Thyroid gland (tissue), 4 donors: ENCODE data around the gene ITPKB. TPM values are rescaled to one million over a fixed set of nuclear protein-coding genes. Genes with fewer than 3 reads are reported as not detected.
A peak's percentile ranks its signal among the peaks of the same experiment; 100 is the strongest.

ENCODE experiments used
- DNase-seq, 2 donors: peaks; one replicate each; pipeline ENCODE4 v3.0.0-alpha.2; 2019
- H3K27ac ChIP-seq, 3 donors: fragments of 200-600 bp; sonication (generic); 1 replicate in 2 of 3; 2 replicates in 1 of 3; pipeline ENCODE4 v1.5.1; 2016 to 2019; ENCODE audit warnings: mild to moderate bottlenecking in 1 of 3, moderate library complexity in 1 of 3
- H3K27me3 ChIP-seq: fragments of 200-600 bp; sonication (generic); one replicate; pipeline ENCODE4 v1.5.1; 2019
- H3K36me3 ChIP-seq, 2 donors: fragments of 200-600 bp; sonication (generic); one replicate each; pipeline ENCODE4 v1.5.1; 2016 to 2019
- H3K4me1 ChIP-seq, 2 donors: fragments of 200-600 bp; sonication (generic); one replicate each; pipeline ENCODE4 v1.5.1; 2017 to 2019
- H3K4me3 ChIP-seq, 3 donors: fragments of 200-600 bp; sonication (generic); replicated peaks in 1 of 3; 1 replicate in 2 of 3; 2 replicates in 1 of 3; pipeline ENCODE4 v1.5.1; 2016; ENCODE audit warnings: mild to moderate bottlenecking in 1 of 3
- H3K9me3 ChIP-seq: fragments of 200-600 bp; sonication (generic); one replicate; pipeline ENCODE4 v1.5.1; 2017
- CTCF ChIP-seq, 6 experiments: fragments of 200-600 bp in 3 of 6; fragments of 450-650 bp in 3 of 6; sonication (generic) in 3 of 6; IDR thresholded peaks; one replicate each; pipeline ENCODE4 v1.5.1; 2016 to 2019; ENCODE audit warnings: antibody characterized with exemption in 6 of 6, mild to moderate bottlenecking in 2 of 6, inconsistent platforms in 1 of 6, moderate library complexity in 1 of 6
- POLR2A ChIP-seq, 2 donors: fragments of 450-650 bp; IDR thresholded peaks; one replicate each; pipeline ENCODE4 v1.6.1; 2017; ENCODE audit warnings: antibody characterized with exemption in 2 of 2, mild to moderate bottlenecking in 2 of 2, moderate library complexity in 1 of 2
- WGBS, 2 donors: methylation state at CpG; one replicate each; pipeline ENCODE4 v1.1.5; 2017; 5-methylcytosine and 5-hydroxymethylcytosine counted together
- intact Hi-C: fragments of 100-400 bp; cut with DNase I; formaldehyde crosslinking; loops from one replicate; pipeline ENCODE4 v1.15.1; 2023
- total RNA-seq, 4 donors: library from RNA; depleted of rRNA; stranded (reverse); fragments of >200 nt; gene quantifications; one replicate each; pipeline ENCODE4 v1.2.3, GENCODE V29; 2016

Gene ITPKB
- total RNA-seq, 4 donors from 2014 or later: 19.1 to 24.0 (median 22.2) TPM

GRCh38 chr1:226626577-226626956 is 112.5 kb downstream of the ITPKB start:
- Histone ChIP-seq H3K36me3 (no peaks in the 10 kb centered on the region), H3K27ac (no peak overlapping the region), H3K4me3 (no peak overlapping the region), H3K4me1 (peaks cover 0 to 8% of the 10 kb centered on the region in 2 donors), H3K9me3 (no peaks in the 10 kb centered on the region), H3K27me3 (no peaks in the 10 kb centered on the region)
- 2 to 6% methylated on average over 11 of the region's 11 CpGs for WGBS, 2 donors
- intact Hi-C loops: no loop called here
- TF ChIP-seq CTCF (IDR thresholded peaks at IDR 0.05) (peak; percentile 83 to 96 (median 88)), POLR2A (IDR thresholded peaks at IDR 0.05) (no peak)
- peak; percentile 64 to 68 for DNase-seq

- no peaks in the 10 kb centered on the region for H3K36me3 ChIP-seq
- no peak for TF ChIP-seq POLR2A (IDR thresholded peaks at IDR 0.05)
- no peak for TF ChIP-seq CTCF (IDR thresholded peaks at IDR 0.05)
- H3K4me3 ChIP-seq: no peak overlapping the region
- no peak for DNase-seq
- no peaks in the 10 kb centered on the region for H3K9me3 ChIP-seq
- intact Hi-C loops: no loop called here
- no peaks in the 10 kb centered on the region for H3K27me3 ChIP-seq
- 76 to 78% methylated on average over 10 of the region's 10 CpGs for WGBS, 2 donors
- no peak overlapping the region for H3K27ac ChIP-seq
- H3K4me1 ChIP-seq: peaks cover 0 to 8% of the 10 kb centered on the region in 2 donors
Measured at GRCh38 chr1:226625832-226626576, 113.1 kb downstream of the ITPKB start.

- H3K36me3 ChIP-seq: no peaks in the 10 kb centered on the region
- H3K27ac ChIP-seq: no peak overlapping the region
- no peak for DNase-seq
- 90 to 94% methylated on average over 6 of the region's 6 CpGs for WGBS, 2 donors
- intact Hi-C loops: no loop called here
- TF ChIP-seq POLR2A (IDR thresholded peaks at IDR 0.05) (no peak), CTCF (IDR thresholded peaks at IDR 0.05) (no peak)
- H3K4me3 ChIP-seq: no peak overlapping the region
- no peaks in the 10 kb centered on the region for H3K9me3 ChIP-seq
- no peaks in the 10 kb centered on the region for H3K27me3 ChIP-seq
- peaks cover 0 to 8% of the 10 kb centered on the region in 2 donors for H3K4me1 ChIP-seq
Measured at GRCh38 chr1:226625326-226625725, 113.8 kb downstream of the ITPKB start.

GRCh38 chr1:226624526-226624925 is 114.6 kb downstream of the ITPKB start:
- Histone ChIP-seq H3K36me3 (no peaks in the 10 kb centered on the region), H3K9me3 (no peaks in the 10 kb centered on the region), H3K4me3 (no peak overlapping the region), H3K27me3 (no peaks in the 10 kb centered on the region), H3K4me1 (peaks cover 0 to 8% of the 10 kb centered on the region in 2 donors), H3K27ac (no peak overlapping the region)
- no peak for DNase-seq
- WGBS, 2 donors: 91 to 93% methylated on average over 5 of the region's 5 CpGs
- TF ChIP-seq CTCF (IDR thresholded peaks at IDR 0.05) (no peak), POLR2A (IDR thresholded peaks at IDR 0.05) (no peak)
- intact Hi-C loops: no loop called here

- no peak overlapping the region for H3K27ac ChIP-seq
- H3K4me3 ChIP-seq: no peak overlapping the region
- DNase-seq: no peak
- no peaks in the 10 kb centered on the region for H3K9me3 ChIP-seq
- H3K27me3 ChIP-seq: no peaks in the 10 kb centered on the region
- H3K36me3 ChIP-seq: no peaks in the 10 kb centered on the region
- peaks cover 0 to 8% of the 10 kb centered on the region in 2 donors for H3K4me1 ChIP-seq
- intact Hi-C loops: no loop called here
- TF ChIP-seq CTCF (IDR thresholded peaks at IDR 0.05): no peak
- no peak for TF ChIP-seq POLR2A (IDR thresholded peaks at IDR 0.05)
Measured at GRCh38 chr1:226622012-226622411, 117.1 kb downstream of the ITPKB start.
